GM19324 (cell line): ENCODE measurements around the gene MRRF.

Experiments
- ATAC-seq: cut with Tn5 transposase; IDR thresholded peaks from one replicate; pipeline ENCODE4 v1.9.1; 2021; ENCODE audit warnings: mild to moderate bottlenecking, moderate library complexity; ENCODE audit not compliant: unreplicated experiment, low FRiP score

The MRRF gene

GRCh38 chr9:122374885-122375420 is 110.3 kb downstream of the MRRF start:
- no peak for ATAC-seq

- ATAC-seq = no peak
Measured at GRCh38 chr9:122376796-122377195, 112.1 kb downstream of the MRRF start.

- no peak for ATAC-seq
Measured at GRCh38 chr9:122377241-122378164, 112.8 kb downstream of the MRRF start.

- ATAC-seq = no peak
Measured at GRCh38 chr9:122378236-122378635, 113.6 kb downstream of the MRRF start.

GRCh38 chr9:122379340-122379739 is 114.7 kb downstream of the MRRF start:
- ATAC-seq = no peak

- ATAC-seq = no peak
Measured at GRCh38 chr9:122380293-122380692, 115.6 kb downstream of the MRRF start.
